GM21390 (cell line): ENCODE measurements around the gene MSLN.
"Not testable (repeated sequence)": the region's sequence is repeated elsewhere in the genome, so short reads cannot be mapped to it uniquely, and the experiment has no call there.

Experiments used
- ATAC-seq: cut with Tn5 transposase; IDR thresholded peaks from one replicate; pipeline ENCODE4 v1.9.1; 2021; ENCODE audit not compliant: unreplicated experiment

The MSLN gene

DNA sequence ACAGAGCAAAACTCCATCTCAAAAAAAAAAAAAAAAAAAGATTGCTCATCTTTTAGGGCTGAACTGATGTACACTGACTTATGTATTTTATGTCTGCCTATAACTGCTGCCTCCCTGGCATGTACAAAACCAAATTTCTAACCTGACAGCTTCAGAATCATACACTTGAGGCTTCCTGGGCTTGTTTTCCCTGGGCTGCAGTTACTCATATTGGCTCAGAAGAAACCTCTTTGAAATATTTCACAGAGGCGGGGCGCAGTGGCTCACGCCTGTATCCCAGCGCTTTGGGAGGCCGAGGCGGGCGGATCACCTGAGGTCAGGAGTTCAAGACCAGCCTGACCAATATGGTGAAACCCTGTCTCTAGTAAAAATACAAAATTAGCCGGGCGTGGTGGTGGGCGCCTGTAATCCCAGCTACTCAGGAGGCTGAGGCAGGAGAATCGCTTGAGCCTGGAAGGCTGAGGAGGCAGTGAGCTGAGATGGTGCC is 6.4 kb upstream of the MSLN start:
- ATAC-seq: not testable (repeated sequence)

DNA sequence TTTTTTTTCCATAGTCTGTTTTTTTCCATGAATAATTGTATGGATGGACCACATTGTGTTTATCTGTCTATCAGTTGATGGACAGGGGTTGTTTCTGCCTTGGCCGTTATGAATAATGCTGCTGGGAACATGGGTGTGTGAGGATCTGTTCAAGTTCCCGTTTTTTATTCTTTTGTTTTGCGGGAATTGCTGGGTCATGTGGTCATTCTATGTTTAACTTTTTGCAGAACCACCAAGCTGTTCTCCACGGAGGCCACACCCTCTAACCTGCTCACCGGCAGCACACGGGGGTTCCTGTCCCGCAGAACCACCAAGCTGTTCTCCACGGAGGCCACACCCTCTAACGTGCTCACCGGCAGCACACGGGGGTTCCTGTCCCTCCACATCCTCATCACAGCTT is 5.9 kb upstream of the MSLN start:
- ATAC-seq: no peak

DNA sequence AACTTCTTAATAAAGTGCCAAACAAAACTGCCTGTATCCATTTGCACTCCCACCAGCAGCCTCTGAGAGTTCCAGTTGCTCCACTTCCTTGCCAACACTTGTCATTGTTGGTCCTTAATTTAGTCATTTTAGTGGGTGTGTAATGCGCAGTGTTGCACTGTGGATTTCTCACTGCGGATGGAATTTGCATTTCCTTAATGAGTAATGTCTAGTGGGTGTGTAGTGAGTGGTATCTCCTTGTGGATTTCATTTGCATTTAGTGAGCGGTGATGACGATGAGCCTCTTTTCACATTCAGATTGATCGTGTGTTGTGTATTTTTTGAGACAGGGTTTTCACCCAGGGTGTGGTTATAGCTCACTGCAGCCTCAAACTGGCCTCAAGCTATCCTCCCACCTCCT is 4.1 kb upstream of the MSLN start:
- no peak for ATAC-seq

- ATAC-seq: no peak
Measured at GRCh38 chr16:759110-759910, 1.2 kb upstream of the MSLN start.

- ATAC-seq: no peak
Measured at GRCh38 chr16:760065-760464, 469 bp upstream of the MSLN start.

- ATAC-seq: no peak
Measured at GRCh38 chr16:761625-762513, 1.3 kb downstream of the MSLN start.

- no peak for ATAC-seq
Measured at GRCh38 chr16:762595-763268, 2.2 kb downstream of the MSLN start.

DNA sequence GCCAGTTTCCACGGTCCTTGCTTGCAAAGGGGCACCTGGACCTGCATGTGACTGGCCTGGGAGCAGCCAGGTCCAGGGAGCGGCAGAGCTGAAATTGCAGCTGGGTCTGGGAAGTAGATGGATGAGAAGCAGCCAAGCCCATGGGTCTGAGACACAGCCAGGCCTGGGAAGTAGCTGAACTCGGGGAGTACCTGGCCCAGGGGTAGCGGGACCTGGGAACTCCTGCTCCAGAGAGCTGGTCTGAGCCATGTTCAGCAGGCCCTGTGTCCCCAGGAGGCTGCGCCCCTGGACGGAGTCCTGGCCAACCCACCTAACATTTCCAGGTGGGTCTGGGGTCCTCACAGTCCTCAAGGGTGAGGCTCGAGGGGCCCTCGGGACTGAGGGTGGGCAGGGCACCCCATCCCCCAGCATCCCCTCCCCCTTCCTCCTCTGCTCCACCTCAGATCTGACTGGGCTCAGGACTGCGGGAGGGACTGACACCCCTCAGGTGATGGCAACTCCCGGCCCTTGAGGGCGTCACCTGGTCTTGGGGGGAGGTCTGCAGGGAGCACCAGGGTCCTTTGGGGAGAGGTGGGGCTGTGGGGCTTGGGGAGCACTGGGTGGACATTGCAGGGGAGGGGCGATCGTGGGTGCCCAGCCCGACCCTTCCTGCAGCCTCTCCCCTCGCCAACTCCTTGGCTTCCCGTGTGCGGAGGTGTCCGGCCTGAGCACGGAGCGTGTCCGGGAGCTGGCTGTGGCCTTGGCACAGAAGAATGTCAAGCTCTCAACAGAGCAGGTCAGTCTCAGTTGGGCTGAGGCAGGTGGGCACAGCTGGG is 3.0 kb downstream of the MSLN start:
- ATAC-seq: no peak

DNA sequence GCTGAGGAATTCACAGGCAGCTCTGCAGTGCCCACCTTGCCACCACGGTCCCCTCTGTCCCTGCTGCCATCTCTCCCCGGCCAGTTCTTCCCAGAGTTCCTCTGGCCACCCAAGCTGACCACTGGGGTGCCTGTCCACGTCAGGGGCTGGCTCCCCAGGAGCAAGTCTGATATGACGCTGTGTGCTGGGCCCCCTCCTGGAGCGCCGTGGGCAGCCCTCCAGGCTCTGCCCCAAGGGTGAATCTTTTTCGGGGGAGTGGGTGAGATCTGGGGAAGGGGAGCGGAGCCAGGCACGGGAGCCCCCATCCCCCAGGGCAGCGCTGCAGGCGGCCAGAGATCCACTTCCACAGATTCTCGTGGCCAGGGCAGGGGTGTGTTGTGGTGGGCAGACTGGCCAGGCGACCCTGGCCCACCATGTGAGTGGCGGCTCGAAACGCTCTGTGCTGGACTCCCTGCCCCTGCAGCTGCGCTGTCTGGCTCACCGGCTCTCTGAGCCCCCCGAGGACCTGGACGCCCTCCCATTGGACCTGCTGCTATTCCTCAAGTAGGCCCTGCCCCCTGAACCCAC is 3.7 kb downstream of the MSLN start:
- ATAC-seq: no peak

- ATAC-seq: no peak
Measured at GRCh38 chr16:764848-765487, 4.4 kb downstream of the MSLN start.

GRCh38 chr16:765488-765865 is 4.9 kb downstream of the MSLN start:
- ATAC-seq: no peak

DNA sequence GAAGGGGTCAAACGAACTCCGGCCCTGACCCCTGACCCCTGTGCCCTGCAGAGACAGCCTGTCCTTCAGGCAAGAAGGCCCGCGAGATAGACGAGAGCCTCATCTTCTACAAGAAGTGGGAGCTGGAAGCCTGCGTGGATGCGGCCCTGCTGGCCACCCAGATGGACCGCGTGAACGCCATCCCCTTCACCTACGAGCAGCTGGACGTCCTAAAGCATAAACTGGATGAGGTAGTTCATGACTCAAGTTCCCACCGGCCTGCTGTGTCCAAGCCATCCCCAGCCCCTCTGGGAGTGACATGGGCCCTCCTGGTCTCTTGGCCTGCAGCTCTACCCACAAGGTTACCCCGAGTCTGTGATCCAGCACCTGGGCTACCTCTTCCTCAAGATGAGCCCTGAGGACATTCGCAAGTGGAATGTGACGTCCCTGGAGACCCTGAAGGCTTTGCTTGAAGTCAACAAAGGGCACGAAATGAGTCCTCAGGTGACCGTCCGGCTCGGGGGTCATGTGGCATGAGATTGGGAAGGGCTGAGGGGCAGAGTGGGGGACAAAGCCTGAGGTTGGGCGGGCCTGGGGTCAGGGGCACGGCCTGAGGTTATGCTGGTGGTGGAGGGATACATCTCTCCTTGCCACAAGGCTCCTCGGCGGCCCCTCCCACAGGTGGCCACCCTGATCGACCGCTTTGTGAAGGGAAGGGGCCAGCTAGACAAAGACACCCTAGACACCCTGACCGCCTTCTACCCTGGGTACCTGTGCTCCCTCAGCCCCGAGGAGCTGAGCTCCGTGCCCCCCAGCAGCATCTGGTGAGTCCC is 5.7 kb downstream of the MSLN start:
- ATAC-seq: no peak

- no peak for ATAC-seq
Measured at GRCh38 chr16:766820-767640, 6.5 kb downstream of the MSLN start.

DNA sequence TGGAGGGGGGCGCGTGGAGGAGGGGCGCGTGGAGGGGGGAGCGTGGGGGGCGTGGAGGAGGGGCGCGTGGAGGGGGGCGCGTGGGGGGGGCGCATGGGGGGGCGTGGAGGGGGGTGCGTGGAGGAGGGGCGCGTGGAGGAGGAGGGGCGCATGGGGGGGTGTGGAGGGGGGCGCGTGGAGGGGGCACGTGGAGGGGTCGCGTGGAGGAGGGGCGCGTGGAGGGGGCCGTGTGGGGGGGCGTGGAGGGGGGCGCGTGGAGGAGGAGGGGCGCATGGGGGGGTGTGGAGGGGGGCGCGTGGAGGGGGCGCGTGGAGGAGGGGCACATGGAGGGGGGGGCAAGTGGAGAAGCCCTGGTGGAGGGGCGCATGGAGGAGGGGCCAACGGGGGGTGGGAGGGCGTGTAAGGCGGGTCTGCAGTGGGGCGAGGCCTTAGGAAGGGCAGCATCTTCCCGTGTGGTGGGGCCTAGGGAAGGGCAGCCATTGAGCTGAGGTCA is 7.3 kb downstream of the MSLN start:
- ATAC-seq: no peak

GRCh38 chr16:768428-768827 is 7.9 kb downstream of the MSLN start:
- no peak for ATAC-seq

DNA sequence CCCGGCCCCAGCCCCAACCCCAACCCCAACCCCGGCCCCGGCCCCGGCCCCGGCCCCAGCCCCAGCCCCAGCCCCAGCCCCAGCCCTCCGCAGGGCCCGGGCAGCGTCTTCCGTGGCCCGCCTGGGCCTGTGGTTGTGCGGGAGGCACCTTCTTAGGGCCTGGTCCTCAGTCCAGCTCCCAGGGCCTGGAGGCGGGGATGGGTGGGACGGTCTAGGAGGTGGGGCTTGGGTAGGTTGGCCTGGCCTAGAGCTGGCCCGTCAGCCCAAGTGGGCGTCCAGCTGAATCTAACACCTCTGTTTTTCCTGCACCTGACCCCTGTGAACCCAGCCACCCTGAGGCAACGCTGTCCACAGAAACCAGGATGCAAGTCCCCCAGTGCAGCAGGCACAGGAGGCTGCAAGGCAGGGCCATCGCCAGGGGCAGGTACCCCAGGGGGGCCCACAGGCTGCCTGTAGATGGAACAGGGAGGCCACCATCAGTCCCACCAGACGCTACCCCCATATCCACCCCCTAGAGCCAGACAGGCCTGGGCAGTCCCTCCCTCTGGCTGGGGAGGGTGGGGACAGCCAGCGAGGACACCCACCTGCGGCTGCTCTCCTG is 8.8 kb downstream of the MSLN start:
- no peak for ATAC-seq

- no peak for ATAC-seq
Measured at GRCh38 chr16:769934-770333, 9.4 kb downstream of the MSLN start.

DNA sequence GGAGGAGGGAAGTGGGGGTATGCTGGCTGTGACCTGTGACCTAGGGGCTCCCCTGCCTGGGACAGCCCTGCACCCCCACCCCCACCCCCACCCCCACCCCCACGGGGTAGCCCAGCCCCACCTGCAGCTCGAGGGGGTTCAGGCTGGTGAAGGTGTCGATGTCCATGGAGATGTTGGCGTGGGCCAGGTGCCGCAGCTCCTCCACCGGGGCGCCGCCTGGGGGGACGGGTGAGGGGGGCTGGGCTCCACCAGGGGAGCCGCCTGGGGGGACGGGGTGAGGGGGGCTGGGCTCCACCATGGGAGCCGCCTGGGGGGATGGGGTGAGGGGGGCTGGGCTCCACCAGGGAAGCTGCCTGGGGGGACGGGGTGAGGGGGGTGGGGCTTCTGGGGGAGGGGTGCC is 9.9 kb downstream of the MSLN start:
- no peak for ATAC-seq
